SIG-M5 treated with dmso at 0.1 percent for 504 hours (cell line): Measurements from ENCODE around the gene SLC25A38.

ENCODE experiments used
- DNase-seq: peaks from one replicate; lab custom pipeline; 2025; ENCODE audit not compliant: unreplicated experiment; lab: John Stamatoyannopoulos, UW

The SLC25A38 gene

DNA sequence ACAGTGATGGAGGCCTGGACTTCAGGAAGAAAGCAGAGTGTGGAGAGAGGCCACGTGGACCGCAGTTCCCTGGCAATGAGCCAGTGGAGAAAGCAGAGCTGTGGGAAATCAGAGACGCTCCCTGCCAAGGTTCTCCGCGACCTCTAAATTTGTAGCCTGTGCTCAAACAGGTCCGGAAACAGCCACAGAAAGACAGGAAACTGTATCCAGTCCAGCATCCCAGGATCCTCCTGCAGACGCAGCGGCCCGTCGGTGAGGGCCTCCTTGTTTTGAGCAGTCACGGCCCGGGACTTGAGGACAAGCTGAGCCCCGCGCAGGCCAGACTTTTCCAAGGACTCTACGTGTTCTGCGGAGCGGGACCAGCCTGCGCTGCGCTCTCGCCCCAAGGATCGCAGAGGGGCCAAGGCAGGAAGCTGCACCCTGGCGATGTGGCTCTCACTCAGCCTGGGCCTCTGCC is 45.6 kb downstream of the SLC25A38 start:
- DNase-seq, result no peak

GRCh38 chr3:39429466-39429865 is 46.3 kb downstream of the SLC25A38 start:
- DNase-seq, result no peak

- no peak for DNase-seq
Measured at GRCh38 chr3:39432342-39432741, 49.2 kb downstream of the SLC25A38 start.

GRCh38 chr3:39433642-39434041 is 50.5 kb downstream of the SLC25A38 start:
- no peak for DNase-seq

DNA sequence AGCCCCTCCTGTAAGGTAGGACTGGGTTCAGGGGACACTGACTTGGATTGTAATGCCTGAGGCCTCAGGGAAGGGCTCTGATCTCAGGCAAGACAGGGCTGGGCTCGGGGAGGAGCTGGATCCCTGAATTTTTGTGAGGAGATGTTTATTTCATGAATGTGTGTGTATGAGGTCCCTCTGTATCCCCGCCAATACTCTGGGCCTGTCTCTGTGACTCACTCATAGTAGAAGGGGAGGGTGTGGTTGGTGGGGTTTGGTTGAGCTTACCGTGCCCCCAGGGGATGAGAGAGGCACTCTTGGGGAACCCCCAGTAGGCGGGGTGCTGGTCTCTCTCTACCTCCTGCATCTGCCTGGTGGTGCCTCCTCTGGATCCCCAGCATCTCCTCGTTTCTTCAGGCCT is 51.4 kb downstream of the SLC25A38 start:
- DNase-seq, result no peak

- DNase-seq, result no peak
Measured at GRCh38 chr3:39435006-39435748, 52.0 kb downstream of the SLC25A38 start.

DNA sequence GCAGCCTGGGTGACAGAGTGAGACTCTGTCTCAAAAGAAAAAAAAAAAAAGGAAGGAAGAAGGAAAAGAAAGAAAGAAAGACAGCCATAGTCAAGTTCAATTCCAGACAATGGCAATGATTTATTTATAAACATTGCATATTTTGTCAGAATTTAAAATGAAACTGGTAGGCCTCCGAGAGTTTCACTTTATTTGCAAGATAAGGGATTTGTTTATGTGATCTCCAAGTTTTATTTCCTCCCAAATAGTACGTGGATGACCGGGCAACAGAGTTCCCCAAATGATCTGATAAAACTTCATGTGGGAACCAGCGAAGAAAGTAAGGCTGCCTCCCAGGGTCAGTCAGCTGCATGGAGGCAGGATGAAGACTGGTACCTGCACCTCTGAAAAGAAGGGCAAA is 55.7 kb downstream of the SLC25A38 start:
- DNase-seq, result no peak

GRCh38 chr3:39440316-39440715 is 57.1 kb downstream of the SLC25A38 start:
- DNase-seq, result no peak

DNA sequence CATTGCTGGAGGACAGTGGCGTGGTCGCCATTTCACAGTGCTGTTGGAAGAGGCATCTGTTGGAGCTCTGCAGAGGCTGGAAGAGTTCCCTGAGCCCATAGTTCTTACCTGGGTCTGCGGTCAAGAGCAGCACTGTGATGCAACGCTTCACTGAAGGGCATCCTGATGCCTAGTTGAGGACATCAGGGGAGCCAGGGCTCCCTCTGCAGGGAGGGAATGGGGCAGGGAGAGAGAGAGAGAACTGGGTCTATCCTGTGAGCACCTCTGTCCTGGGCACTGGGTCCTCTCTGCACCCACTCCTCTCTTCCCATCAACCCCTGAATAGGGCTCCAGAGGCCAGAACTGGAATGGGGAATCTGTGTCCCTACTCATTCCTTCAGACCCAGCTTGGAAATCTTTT is 60.4 kb downstream of the SLC25A38 start:
- no peak for DNase-seq

- peak; percentile 31 for DNase-seq
Measured at GRCh38 chr3:39445927-39446326, 62.8 kb downstream of the SLC25A38 start.

DNA sequence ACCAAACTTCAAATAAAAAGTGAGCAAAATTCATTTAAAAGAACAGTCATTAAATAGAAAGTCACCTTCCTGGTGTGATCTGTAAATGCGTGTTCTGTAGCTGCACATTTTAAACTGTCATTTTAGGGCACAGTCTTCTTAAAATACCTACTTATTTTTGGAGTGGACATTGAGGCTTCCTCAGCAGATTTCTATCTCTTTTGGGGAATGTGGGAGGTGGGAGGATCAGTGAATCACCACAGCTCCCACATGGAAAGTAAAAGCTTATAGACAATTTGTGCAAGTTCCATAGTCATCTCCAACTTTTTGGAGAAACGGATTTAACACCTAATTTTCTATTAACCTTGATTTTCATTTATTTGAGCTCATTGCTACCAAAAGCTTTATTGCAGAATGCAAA is 63.3 kb downstream of the SLC25A38 start:
- DNase-seq, result no peak
